Pancreas (tissue), 10 donors: ENCODE data around the gene C4orf51. TPM values are rescaled to one million over a fixed set of nuclear protein-coding genes. Genes with fewer than 3 reads are reported as not detected.
A peak's percentile ranks its signal among the peaks of the same experiment; 100 is the strongest.

Experiments used
- ATAC-seq, 4 donors: fragments of 200-7000 bp; cut with Tn5 transposase; one replicate each; pipeline versions ENCODE4 v1.8.0 to v1.9.1; 2020; ENCODE audit warnings: mild to moderate bottlenecking in 4 of 4, moderate library complexity in 4 of 4
- DNase-seq, 6 donors: peaks; one replicate each; pipeline ENCODE4 v3.0.0-alpha.2; 2020
- FAIRE-seq: peaks from 2 replicates; lab custom pipeline; 2012; peaks lifted over from hg19 to GRCh38; lab: Jason Lieb, UNC
- H3K27ac ChIP-seq, 4 donors: fragments of 200-600 bp; sonication (generic); 1 replicate in 3 of 4; 2 replicates in 1 of 4; pipeline versions ENCODE4 v1.5.0 to v1.8.0; 2020
- H3K27me3 ChIP-seq, 4 donors: fragments of 200-600 bp; one replicate each; pipeline ENCODE4 v1.8.0; 2021
- H3K36me3 ChIP-seq, 3 donors: fragments of 200-600 bp; sonication (generic) in 1 of 3; one replicate each; pipeline versions ENCODE4 v1.5.0 to v1.8.0; 2020 to 2021
- H3K4me1 ChIP-seq, 3 donors: fragments of 200-600 bp; one replicate each; pipeline ENCODE4 v1.8.0; 2021
- H3K4me3 ChIP-seq, 4 donors: fragments of 200-600 bp; sonication (generic) in 2 of 4; one replicate each; pipeline versions ENCODE4 v1.5.0 to v1.8.0; 2020 to 2021
- H3K9me3 ChIP-seq, 4 donors: fragments of 200-600 bp; one replicate each; pipeline ENCODE4 v1.8.0; 2021
- CTCF ChIP-seq, 4 donors: fragments of 200-600 bp; sonication (generic) in 3 of 4; IDR thresholded peaks; one replicate each; pipeline versions ENCODE4 v1.5.0 to v1.8.0; 2021; ENCODE audit warnings: antibody characterized with exemption in 4 of 4
- WGBS, 2 donors: extraction: QIAGEN DNeasy Blood & Tissue Kit; methylation state at CpG; one replicate each; pipeline ENCODE4 v1.1.7; 2013; 5-methylcytosine and 5-hydroxymethylcytosine counted together
- intact Hi-C, 3 donors: fragments of 100-400 bp; cut with DNase I; formaldehyde crosslinking; loops; one replicate each; pipeline versions ENCODE4 v1.11.1 to v1.14.2; 2022
- polyA plus RNA-seq, 2 donors: library from polyadenylated mRNA; stranded (reverse); fragments of 200-250 nt; gene quantifications; one replicate each; pipeline ENCODE4 v1.2.3, GENCODE V29; 2013
- total RNA-seq, 6 donors: library from RNA; stranded (reverse); fragmentation: NEBNext Ultra II Directional in 4 of 6; extraction: Animal tissue kit (Norgen Biotek cat#: 25700) in 4 of 6; gene quantifications; one replicate each; pipeline versions ENCODE4 v1.2.1 to v1.2.4, GENCODE V29; 2021 to 2023
- donor health status: healthy with polysubstance abuse.
- donor health status: DM: no; HTN: no; CAD: no; lungs with moderate emphysema.
- donor health status: DM: no; HTN: no; CAD: no.
- donor health status: control.
- donor health status: control.
- donor health status: Bipolar disorder and iron deficiency.
- donor health status: DM: yes; HTN: yes; CAD: no.
- donor health status: DM: no; HTN: no; CAD: no.
- donor health status: DM: no; HTN: no; CAD: no.
- donor health status: DM: yes; HTN: yes; CAD: no.

Gene C4orf51
- total and polyA plus RNA-seq, 8 donors = not detected

GRCh38 chr4:145697332-145697731 lies 17.4 kb downstream of the C4orf51 start:
- no peaks in the 10 kb centered on the region for H3K27me3 ChIP-seq
- intact Hi-C loops = no loop called here
- H3K27ac ChIP-seq = no peak overlapping the region
- ATAC-seq (no peak), DNase-seq (no peak), FAIRE-seq (no peak)
- WGBS, 2 donors = 93 to 97% methylated on average over 2 of the region's 2 CpGs
- TF ChIP-seq CTCF (IDR thresholded peaks at IDR 0.05) = no peak
- H3K4me3 ChIP-seq = no peak overlapping the region
- H3K36me3 ChIP-seq = no peaks in the 10 kb centered on the region
- H3K4me1 ChIP-seq = no peaks in the 10 kb centered on the region
- H3K9me3 ChIP-seq = no peaks in the 10 kb centered on the region

- H3K36me3 ChIP-seq = no peaks in the 10 kb centered on the region
- H3K27me3 ChIP-seq = no peaks in the 10 kb centered on the region
- TF ChIP-seq CTCF (IDR thresholded peaks at IDR 0.05) = no peak
- H3K9me3 ChIP-seq = no peaks in the 10 kb centered on the region
- FAIRE-seq = no peak
- 98 to 100% methylated on average over 2 of the region's 2 CpGs for WGBS, 2 donors
- H3K27ac ChIP-seq = no peak overlapping the region
- intact Hi-C loops = no loop called here
- H3K4me3 ChIP-seq = no peak overlapping the region
- no peaks in the 10 kb centered on the region for H3K4me1 ChIP-seq
- ATAC-seq = no peak
- no peak for DNase-seq
Observed at GRCh38 chr4:145698507-145698906, 18.6 kb downstream of the C4orf51 start.

GRCh38 chr4:145703850-145704497 lies 24.0 kb downstream of the C4orf51 start:
- DNase-seq (no peak), FAIRE-seq (no peak), ATAC-seq (peak in 1 of 4 donors; percentile 29)
- Histone ChIP-seq H3K27ac (no peak overlapping the region), H3K36me3 (no peaks in the 10 kb centered on the region), H3K9me3 (no peaks in the 10 kb centered on the region), H3K4me3 (no peak overlapping the region), H3K27me3 (no peaks in the 10 kb centered on the region), H3K4me1 (no peaks in the 10 kb centered on the region)
- 41 to 50% methylated on average over 4 of the region's 4 CpGs for WGBS, 2 donors
- TF ChIP-seq CTCF (IDR thresholded peaks at IDR 0.05) = no peak
- intact Hi-C loops = no loop called here

GRCh38 chr4:145709336-145709735 lies 29.4 kb downstream of the C4orf51 start:
- 50 to 51% methylated on average over 1 of the region's 1 CpG for WGBS, 2 donors
- DNase-seq = peak in 1 of 6 donors; percentile 48
- no peaks in the 10 kb centered on the region for H3K9me3 ChIP-seq
- no peak overlapping the region for H3K4me3 ChIP-seq
- intact Hi-C loops = no loop called here
- H3K27me3 ChIP-seq = no peaks in the 10 kb centered on the region
- no peak overlapping the region for H3K27ac ChIP-seq
- no peaks in the 10 kb centered on the region for H3K36me3 ChIP-seq
- no peak for FAIRE-seq
- ATAC-seq = peak; percentile 66 to 98 (median 81)
- H3K4me1 ChIP-seq = peaks cover 0 to 5% (median 0%) of the 10 kb centered on the region in 3 donors
- TF ChIP-seq CTCF (IDR thresholded peaks at IDR 0.05) = no peak

- no peak overlapping the region for H3K27ac ChIP-seq
- H3K9me3 ChIP-seq = no peaks in the 10 kb centered on the region
- intact Hi-C loops = no loop called here
- H3K4me1 ChIP-seq = peaks cover 0 to 5% (median 0%) of the 10 kb centered on the region in 3 donors
- DNase-seq (no peak), FAIRE-seq (no peak), ATAC-seq (peak in 2 of 4 donors; percentile 47 to 62)
- no peak overlapping the region for H3K4me3 ChIP-seq
- no peaks in the 10 kb centered on the region for H3K27me3 ChIP-seq
- no peak for TF ChIP-seq CTCF (IDR thresholded peaks at IDR 0.05)
- whole genome bisulfite sequencing, 2 donors = 84 to 88% methylated on average over 3 of the region's 3 CpGs
- no peaks in the 10 kb centered on the region for H3K36me3 ChIP-seq
Observed at GRCh38 chr4:145709843-145710242, 29.9 kb downstream of the C4orf51 start.
